ENCODE results near the gene GFY.
"Not testable (repeated sequence)": the region's sequence is repeated elsewhere in the genome, so short reads cannot be mapped to it uniquely, and the experiment has no call there.

Gene GFY

GRCh38 chr19:49447485-49448431 lies 22.6 kb downstream of the GFY start:
- DNase-seq, result peak in 1 of 2 experiments; percentile 53

DNA sequence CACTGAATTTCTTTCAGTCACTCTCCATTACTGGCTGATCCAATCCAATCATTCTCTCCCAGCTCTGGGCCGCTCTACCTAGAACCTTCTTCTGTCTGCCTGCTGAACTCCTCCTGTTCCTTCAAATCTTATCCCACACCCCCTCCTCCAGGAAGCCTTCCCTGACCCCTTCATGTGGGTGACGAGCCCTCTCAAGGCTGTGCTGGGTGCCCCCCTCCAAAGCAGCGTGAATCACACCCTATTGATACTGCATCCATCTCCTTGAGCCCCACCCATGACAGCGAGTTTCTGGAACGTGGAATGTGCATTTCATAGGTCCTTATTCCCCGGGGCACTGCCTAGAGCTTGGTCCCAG lies 23.2 kb downstream of the GFY start:
- no peak for DNase-seq

DNA sequence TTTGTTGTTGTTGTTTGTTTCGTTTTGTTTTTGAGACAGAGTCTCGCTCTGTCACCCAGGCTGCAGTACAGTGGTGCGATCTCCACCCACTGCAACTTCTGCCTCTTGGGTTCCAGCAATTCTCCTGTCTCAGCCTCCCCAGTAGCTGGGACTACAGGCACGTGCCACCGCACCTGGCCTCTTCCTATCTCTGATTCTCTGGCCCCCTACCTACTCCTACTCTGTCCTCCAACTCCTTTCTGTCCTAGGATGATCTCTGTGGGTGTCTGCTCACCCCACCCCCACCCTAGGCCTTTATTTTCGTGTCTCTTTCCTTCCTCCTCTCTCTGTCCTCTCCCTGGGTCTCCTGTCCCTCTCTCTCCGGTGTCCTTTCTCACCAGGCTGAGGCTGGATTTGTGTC lies 25.2 kb downstream of the GFY start:
- DNase-seq, result no peak

DNA sequence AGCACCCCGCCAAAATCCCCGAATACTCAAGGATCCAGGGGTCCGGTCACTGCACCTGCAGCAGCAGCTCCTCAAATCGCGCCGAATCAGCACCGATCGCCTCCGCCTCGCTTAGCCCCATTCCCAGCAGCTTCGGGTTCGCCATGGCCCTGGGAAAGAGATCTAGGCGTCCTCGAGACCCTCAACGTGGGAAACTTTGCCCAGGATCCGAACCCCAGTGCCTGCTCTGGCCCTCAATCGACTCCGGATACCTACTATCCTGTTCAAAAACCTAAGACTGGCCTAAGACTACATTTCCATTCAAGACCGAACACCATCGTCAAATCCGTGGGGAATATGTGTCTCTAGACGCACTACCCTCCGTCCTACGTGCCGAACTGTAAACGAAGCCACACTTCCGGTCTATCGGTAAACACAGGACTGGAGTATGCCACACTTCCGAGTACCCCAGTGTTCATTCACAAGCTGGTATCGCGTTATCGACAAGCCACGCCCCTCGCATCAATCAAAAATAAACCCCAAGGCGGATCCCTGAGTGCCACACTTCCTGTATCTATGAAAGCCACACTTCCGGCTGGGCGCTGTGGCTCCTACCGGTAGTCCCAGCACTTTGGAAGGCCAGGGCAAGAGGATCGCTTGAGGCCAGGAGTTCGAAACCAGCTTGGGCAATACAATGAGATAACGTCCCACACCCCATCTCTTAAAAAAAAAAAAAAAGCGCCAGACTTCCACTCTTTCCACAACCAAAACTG lies 26.4 kb downstream of the GFY start, which contains the start of gene PIH1D1:
Gene PIH1D1 (minus strand): TSS at position 385 of the 752 bp plus-strand sequence. CDS start 240 bp downstream, at position 145.
- peak; percentile 99 for DNase-seq

- peak; percentile 95 to 99 for DNase-seq
Measured at GRCh38 chr19:49453013-49453756, 28.0 kb downstream of the GFY start, which contains the start of gene ALDH16A1. TSS of gene ALDH16A1 (plus strand) at chr19:49453225. CDS start at chr19:49453332, 107 bp downstream.

DNA sequence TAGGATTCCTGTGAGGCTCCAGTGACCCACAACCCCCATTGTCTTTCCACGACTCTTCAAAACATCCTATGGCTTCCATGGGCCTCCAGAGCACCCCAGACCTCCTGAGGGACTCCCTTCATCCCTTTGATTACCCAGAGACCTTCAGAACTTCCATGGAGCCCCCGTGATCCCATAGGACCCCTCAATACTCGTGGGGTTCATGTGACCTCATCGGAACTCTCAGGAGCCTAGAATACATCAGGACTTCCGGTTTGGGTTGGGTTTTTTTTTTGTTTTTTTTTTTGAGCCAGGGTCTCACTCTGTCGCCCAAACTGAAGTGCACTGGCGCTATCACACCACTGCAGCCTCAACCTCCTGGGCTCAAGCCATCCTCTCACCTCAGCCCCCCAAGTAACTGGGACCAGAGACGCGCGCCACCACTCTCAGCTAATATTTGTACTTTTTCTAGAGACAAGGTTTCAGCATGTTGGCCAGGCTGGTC lies 28.6 kb downstream of the GFY start:
- DNase-seq, result no peak

DNA sequence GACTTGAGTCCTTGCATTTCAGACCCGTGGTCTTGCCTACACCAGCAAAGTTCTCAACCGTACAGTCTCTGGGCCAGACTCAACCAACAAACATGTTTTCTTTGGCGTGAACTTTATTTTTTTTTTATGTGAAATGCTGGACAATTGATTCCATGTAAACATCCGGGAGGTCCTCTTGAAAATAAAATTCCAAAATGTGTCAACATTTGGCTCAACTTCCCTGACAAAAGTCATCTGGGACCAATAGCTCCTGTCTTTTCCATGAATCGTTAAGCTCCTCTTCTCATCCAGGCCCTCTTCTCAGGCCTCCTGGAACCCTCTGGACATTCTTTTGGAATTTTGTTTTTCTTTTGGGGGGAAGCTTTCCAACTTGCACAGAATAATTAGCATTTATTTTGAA lies 30.6 kb downstream of the GFY start:
- DNase-seq, result no peak

GRCh38 chr19:49456326-49456725 lies 31.1 kb downstream of the GFY start:
- DNase-seq, result no peak

- no peak for DNase-seq
Measured at GRCh38 chr19:49458567-49458903, 33.3 kb downstream of the GFY start.

DNA sequence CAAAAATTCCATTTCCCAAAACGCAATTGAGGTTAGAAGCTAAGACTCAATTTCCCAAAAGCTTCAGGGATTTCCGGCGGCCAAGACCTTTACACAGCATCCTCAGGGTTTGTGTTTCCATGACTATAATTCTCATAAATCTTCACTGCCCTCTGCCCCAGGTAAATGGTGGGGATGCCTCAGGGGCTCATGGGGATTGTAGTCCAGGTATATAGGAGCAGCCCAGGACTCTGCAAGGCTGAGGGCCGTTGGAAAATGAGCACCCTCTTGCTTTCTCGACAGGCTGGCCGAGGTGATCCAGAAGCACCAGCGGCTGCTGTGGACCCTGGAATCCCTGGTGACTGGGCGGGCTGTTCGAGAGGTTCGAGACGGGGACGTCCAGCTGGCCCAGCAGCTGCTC lies 34.2 kb downstream of the GFY start:
- no peak for DNase-seq

- not testable (repeated sequence) for DNase-seq
Measured at GRCh38 chr19:49461130-49461529, 35.9 kb downstream of the GFY start.

DNA sequence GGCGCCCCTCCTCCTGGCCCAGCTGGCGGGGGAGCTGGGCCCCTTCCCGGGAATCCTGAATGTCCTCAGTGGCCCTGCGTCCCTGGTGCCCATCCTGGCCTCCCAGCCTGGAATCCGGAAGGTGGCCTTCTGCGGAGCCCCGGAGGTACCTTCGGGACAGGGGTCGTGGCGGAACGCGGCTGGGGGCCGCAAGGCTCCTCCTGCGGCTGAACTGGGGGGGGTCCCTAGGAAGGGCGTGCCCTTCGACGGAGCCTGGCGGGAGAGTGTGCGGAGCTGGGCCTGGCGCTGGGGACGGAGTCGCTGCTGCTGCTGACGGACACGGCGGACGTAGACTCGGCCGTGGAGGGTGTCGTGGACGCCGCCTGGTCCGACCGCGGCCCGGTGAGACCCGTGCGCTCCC lies 36.5 kb downstream of the GFY start:
- no peak for DNase-seq

- no peak for DNase-seq
Measured at GRCh38 chr19:49462492-49462891, 37.3 kb downstream of the GFY start.

DNA sequence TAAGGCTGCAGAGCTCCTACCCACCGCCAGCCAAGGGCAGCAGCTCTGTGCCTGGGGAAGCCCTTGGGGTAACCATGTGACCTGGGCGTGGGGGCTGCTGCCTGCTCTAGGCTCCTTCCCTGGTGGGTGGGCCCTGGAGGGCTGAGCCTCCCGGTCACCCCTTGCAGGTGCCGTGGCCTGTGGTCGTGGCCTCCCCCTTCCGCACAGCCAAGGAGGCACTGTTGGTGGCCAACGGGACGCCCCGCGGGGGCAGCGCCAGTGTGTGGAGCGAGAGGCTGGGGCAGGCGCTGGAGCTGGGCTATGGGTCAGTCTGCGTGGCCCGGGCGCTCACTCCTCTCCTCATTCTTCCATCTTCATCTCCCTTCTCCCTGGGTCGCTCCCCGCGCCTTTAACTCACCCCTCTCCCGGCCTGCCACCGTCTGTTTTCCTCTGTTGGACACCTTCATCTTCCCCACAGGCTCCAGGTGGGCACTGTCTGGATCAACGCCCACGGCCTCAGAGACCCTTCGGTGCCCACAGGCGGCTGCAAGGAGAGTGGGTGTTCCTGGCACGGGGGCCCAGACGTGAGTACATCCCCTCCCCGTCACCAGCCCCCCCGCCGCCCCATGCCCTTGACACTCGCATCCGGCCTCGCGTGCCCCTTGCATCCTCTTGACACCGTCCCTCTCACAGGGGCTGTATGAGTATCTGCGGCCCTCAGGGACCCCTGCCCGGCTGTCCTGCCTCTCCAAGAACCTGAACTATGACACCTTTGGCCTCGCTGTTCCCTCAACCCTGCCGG lies 39.0 kb downstream of the GFY start:
- no peak for DNase-seq

- no peak for DNase-seq
Measured at GRCh38 chr19:49465371-49465770, 40.2 kb downstream of the GFY start.

GRCh38 chr19:49468199-49468598 lies 43.0 kb downstream of the GFY start:
- no peak for DNase-seq

DNA sequence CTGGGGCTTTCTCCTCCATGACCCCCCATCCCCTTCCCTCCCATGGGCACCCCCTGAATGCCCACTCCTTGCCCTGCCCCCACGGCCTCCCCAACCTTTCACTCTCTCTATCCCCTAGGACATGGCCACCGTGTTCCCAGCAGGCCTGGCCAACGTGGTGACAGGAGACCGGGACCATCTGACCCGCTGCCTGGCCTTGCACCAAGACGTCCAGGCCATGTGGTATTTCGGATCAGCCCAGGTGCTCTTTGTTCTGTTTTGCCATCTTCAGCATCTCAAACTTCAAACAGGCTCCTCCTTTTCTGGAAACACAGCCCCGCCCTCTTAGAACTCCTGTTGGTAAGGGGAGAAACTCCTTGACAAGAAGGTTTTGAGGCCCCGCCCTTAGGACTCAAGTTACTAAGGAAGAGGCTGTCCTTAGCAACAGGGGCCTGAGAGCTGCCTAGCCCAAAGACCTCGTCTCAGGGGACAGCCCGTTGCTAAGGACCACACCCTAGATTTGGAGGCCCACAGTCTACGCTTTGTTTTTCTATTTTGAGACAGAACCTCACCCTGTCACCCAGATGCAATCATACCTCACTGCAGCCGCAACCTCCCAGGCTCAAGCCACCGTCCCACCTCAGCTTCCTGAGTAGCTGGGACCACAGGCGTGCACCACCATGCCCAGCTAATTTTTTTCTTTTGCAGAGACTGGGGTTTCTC lies 43.7 kb downstream of the GFY start:
- DNase-seq, result peak; percentile 51 to 63

DNA sequence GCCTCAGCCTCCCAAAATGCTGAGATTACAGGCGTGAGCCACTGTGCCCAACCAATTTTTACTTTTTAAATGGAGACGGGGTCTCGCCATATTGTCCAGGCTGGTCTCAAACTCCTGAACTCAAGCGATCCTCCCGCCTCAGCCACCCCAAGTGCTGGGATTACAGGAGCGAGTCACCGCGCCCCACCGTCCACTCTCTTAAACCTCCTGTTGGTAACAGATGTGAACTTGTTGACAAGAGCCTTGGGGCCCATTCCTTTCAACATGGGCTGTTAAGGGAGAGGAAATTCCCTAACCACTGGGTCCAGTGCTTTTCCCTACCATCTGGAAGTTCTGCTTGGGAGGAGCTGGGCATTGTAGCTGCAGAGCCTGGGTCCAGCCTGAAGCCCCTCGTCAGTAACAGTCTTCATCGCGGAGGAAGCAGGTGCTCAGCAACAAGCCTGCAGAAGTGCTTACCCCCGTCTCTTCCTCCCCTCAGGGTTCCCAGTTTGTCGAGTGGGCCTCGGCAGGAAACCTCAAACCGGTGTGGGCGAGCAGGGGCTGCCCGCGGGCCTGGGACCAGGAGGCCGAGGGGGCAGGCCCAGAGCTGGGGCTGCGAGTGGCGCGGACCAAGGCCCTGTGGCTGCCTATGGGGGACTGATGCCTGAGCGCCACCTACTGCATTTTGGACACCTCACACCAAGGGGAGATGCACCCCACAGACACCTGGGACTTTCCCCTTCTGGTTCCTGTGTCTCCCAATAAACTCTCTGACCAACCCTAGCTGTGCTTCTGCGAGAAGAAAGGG lies 44.8 kb downstream of the GFY start:
- no peak for DNase-seq

GRCh38 chr19:49470615-49470978 lies 45.4 kb downstream of the GFY start:
- no peak for DNase-seq

- DNase-seq, result no peak
Measured at GRCh38 chr19:49472936-49473335, 47.7 kb downstream of the GFY start.

- not testable (repeated sequence) for DNase-seq
Measured at GRCh38 chr19:49473501-49473867, 48.3 kb downstream of the GFY start.
